Measurements from ENCODE around the gene ARF6.

Gene ARF6

DNA sequence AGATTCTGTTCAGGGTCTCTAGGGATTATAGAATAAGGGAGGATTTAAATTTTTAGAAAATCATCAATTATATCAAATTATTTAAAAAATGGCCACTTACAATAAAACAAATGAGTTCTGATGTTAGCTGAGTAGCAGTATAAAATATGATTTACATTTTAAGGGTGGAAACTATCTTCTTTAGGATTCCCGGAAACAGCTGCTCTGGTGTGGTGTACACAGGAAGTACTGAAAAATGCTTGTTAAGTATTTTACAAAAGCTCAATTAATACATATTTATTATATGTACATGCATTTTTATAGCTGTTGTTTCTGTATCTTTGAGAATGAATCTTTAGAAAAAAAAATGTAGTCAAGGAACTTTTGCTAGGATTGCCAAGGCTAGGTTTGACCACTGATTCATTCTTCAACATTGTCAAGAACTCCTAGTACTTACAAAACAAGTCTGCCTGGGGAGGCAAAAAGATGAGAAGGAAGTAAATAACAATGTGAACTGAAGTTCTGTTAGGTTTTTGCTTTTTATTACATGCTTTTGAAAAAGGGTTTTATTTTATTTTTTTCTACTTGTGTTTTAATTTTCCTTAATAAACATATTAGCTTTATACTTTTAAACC, 48.0 kb downstream of the ARF6 start:
- no peak for DNase-seq (ENCODE audit: low read depth)

DNA sequence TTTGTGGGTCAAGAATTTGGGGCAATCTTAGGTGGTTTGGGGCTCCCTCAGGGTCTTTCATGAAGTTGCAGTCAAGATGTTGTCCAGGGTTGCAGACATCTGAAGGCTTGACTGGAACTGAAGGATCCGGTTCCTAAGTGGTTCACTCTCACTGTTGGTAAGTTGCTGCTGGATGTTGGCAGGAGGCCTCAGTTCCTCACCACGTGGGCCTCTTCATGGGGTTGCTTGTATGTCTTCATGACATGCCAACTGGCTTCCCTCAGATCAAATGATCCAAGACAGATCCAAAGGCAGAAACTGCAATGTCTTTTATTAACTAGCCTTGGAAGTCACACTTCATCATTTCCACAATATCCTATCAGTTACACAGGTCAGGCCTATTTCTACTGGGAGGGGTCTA, 49.2 kb downstream of the ARF6 start:
- no peak for DNase-seq (ENCODE audit: low read depth)

DNA sequence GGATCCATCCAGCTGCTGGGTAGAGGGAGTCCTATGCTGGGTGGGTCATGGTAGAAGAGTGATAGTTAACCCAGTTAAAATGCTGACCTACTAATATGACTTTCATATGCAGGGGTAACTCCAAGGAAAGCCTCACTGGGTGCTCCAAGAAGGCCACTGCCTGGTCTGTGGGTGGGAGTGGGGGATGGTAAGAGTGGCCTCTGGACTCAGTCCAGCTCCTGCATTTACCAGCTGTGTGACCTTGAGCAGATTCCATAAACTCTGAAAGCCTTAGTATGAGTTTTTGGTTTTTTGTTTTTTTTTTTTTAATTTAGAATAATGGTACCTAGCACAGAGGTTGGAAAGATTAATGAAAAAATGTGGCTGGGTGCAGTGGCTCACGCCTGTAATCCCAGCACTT, 51.6 kb downstream of the ARF6 start:
- DNase-seq (ENCODE audit: low read depth): no peak

DNA sequence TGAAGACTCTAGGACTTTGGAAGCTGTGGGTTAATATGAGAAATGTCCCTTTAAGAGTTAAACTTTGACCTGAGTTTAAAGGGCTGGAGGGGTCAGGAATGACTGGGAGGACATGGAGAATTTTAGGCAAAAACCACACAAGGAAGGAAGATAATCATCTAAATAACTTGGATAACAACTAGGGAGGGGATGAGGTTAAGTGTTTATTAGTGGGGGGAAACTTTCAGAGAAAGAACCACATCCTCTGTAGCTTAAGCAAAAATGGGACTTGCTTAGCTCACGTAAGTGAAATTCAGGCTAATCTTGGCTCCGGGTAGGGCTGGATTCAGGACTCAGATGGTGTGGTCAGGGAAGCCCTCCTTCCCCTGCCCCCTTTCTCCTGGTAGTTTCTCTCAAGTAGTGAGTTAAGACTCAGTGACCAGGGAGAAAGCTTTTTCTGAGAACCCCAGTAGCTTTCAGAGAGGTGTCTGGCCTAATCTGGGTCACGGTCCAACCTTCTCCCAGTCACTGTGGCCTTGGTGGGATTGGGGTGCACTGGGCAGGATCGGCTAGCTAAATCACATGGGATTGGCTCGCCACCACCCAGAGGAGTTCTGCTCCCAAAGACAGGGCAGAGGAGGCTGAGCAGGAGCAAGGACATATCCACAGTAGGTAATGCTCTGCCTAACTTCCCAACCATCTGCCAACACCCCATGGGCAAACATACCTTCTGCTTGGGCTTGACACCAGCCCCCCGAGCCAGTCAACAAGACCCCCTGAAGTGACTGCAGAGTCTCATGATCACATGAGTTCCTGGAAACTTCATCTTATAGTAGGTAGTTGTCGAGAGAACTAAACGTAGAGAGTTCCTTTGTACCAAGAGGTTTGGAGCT, 52.8 kb downstream of the ARF6 start:
- DNase-seq (ENCODE audit: low read depth): no peak

Data from activated T-cell treated with anti-CD3 and anti-CD28 coated beads for 1 hour (primary cell).